Ectodermal cell (in vitro differentiated cells): ENCODE data around the gene NTN3.

Experiments used
- H3K27ac ChIP-seq: 2 replicates; pipeline ENCODE4 v1.7.0; 2013; ENCODE audit warnings: mild to moderate bottlenecking, low read depth, low read length; ENCODE audit not compliant: insufficient read depth, poor library complexity, severe bottlenecking
- H3K27me3 ChIP-seq: 2 replicates; pipeline ENCODE4 v1.7.0; 2013; ENCODE audit warnings: mild to moderate bottlenecking, low read length; ENCODE audit not compliant: insufficient read depth, control insufficient read depth, poor library complexity, severe bottlenecking
- H3K36me3 ChIP-seq: one replicate; pipeline ENCODE4 v1.7.0; 2013; ENCODE audit warnings: low read length; ENCODE audit not compliant: control insufficient read depth, insufficient read depth
- H3K4me1 ChIP-seq: one replicate; pipeline ENCODE4 v1.7.0; 2013; ENCODE audit warnings: low read length; ENCODE audit not compliant: control insufficient read depth, insufficient read depth
- H3K4me3 ChIP-seq: 2 replicates; pipeline ENCODE4 v1.7.0; 2013; ENCODE audit warnings: low read depth, low read length, control low read depth; ENCODE audit not compliant: insufficient read depth
- H3K9me3 ChIP-seq: 2 replicates; pipeline ENCODE4 v1.7.0; 2013; ENCODE audit warnings: mild to moderate bottlenecking, low read length, moderate library complexity; ENCODE audit not compliant: control insufficient read depth
- WGBS, 2 experiments: methylation state at CpG; one replicate each; pipeline ENCODE4 v1.1.7; 2013; ENCODE audit warnings: missing lambda C conversion rate in 2 of 2; 5-methylcytosine and 5-hydroxymethylcytosine counted together

NTN3 gene

GRCh38 chr16:2466667-2467527 lies 4.2 kb upstream of the NTN3 start:
- no peak overlapping the region for H3K27ac ChIP-seq
- H3K4me3 ChIP-seq, result no peak overlapping the region
- WGBS, 2 experiments, result 90 to 91% methylated on average over 29 of the region's 29 CpGs
- H3K36me3 ChIP-seq, result peaks cover 2% of the 10 kb centered on the region
- peaks cover 27% of the 10 kb centered on the region for H3K4me1 ChIP-seq
- H3K27me3 ChIP-seq, result peaks cover 36% of the 10 kb centered on the region
- no peaks in the 10 kb centered on the region for H3K9me3 ChIP-seq

- Histone ChIP-seq H3K27ac (no peak overlapping the region), H3K4me1 (peaks cover 30% of the 10 kb centered on the region), H3K36me3 (no peaks in the 10 kb centered on the region), H3K4me3 (peak overlapping the region; percentile 43), H3K9me3 (no peaks in the 10 kb centered on the region), H3K27me3 (peaks cover 44% of the 10 kb centered on the region)
- 3 to 4% methylated on average over 80 of the region's 80 CpGs for WGBS, 2 experiments
Measured at GRCh38 chr16:2467528-2468232, 3.4 kb upstream of the NTN3 start.

- Histone ChIP-seq H3K27me3 (peaks cover 50% of the 10 kb centered on the region), H3K4me1 (peaks cover 33% of the 10 kb centered on the region), H3K9me3 (no peaks in the 10 kb centered on the region), H3K27ac (no peak overlapping the region), H3K4me3 (peak overlapping the region; percentile 43), H3K36me3 (no peaks in the 10 kb centered on the region)
- 3% methylated on average over 38 of the region's 38 CpGs for WGBS, 2 experiments
Measured at GRCh38 chr16:2468233-2468724, 2.8 kb upstream of the NTN3 start.

GRCh38 chr16:2468725-2469398 lies 2.2 kb upstream of the NTN3 start:
- no peak overlapping the region for H3K27ac ChIP-seq

GRCh38 chr16:2469399-2470233 lies 1.5 kb upstream of the NTN3 start:
- Histone ChIP-seq H3K36me3 (no peaks in the 10 kb centered on the region), H3K27me3 (peaks cover 63% of the 10 kb centered on the region), H3K9me3 (no peaks in the 10 kb centered on the region), H3K4me1 (peaks cover 36% of the 10 kb centered on the region), H3K4me3 (no peak overlapping the region), H3K27ac (no peak overlapping the region)
- WGBS, 2 experiments, result 79 to 81% methylated on average over 16 of the region's 16 CpGs

More at GRCh38 chr16:2468725-2469398, 2.2 kb upstream of the NTN3 start:
- WGBS, 2 experiments, result 17 to 22% methylated on average over 13 to 14 of the region's 14 CpGs
- peak overlapping the region; percentile 43 for H3K4me3 ChIP-seq
- peaks cover 55% of the 10 kb centered on the region for H3K27me3 ChIP-seq
- H3K4me1 ChIP-seq, result peaks cover 36% of the 10 kb centered on the region
- H3K36me3 ChIP-seq, result no peaks in the 10 kb centered on the region
- no peaks in the 10 kb centered on the region for H3K9me3 ChIP-seq

GRCh38 chr16:2470234-2470601 lies 879 bp upstream of the NTN3 start:
- Histone ChIP-seq H3K4me3 (no peak overlapping the region), H3K4me1 (peaks cover 36% of the 10 kb centered on the region), H3K36me3 (no peaks in the 10 kb centered on the region), H3K9me3 (no peaks in the 10 kb centered on the region), H3K27me3 (peaks cover 65% of the 10 kb centered on the region), H3K27ac (no peak overlapping the region)
- 90 to 94% methylated on average over 7 of the region's 7 CpGs for WGBS, 2 experiments

GRCh38 chr16:2470603-2471015 lies 488 bp upstream of the NTN3 start:
- Histone ChIP-seq H3K36me3 (no peaks in the 10 kb centered on the region), H3K4me3 (peak overlapping the region; percentile 28), H3K27ac (no peak overlapping the region), H3K4me1 (peaks cover 36% of the 10 kb centered on the region), H3K27me3 (peaks cover 69% of the 10 kb centered on the region), H3K9me3 (no peaks in the 10 kb centered on the region)
- 49 to 53% methylated on average over 9 of the region's 9 CpGs for WGBS, 2 experiments

GRCh38 chr16:2471653-2472487 lies 773 bp downstream of the NTN3 start:
- Histone ChIP-seq H3K4me3 (peak overlapping the region; percentile 28), H3K4me1 (peaks cover 43% of the 10 kb centered on the region), H3K27me3 (peaks cover 81% of the 10 kb centered on the region), H3K9me3 (no peaks in the 10 kb centered on the region), H3K27ac (no peak overlapping the region), H3K36me3 (no peaks in the 10 kb centered on the region)
- WGBS, 2 experiments, result 40 to 41% methylated on average over 61 of the region's 61 CpGs

GRCh38 chr16:2472488-2472864 lies 1.4 kb downstream of the NTN3 start:
- Histone ChIP-seq H3K9me3 (no peaks in the 10 kb centered on the region), H3K4me1 (peaks cover 43% of the 10 kb centered on the region), H3K27me3 (peaks cover 81% of the 10 kb centered on the region), H3K36me3 (no peaks in the 10 kb centered on the region), H3K4me3 (no peak overlapping the region), H3K27ac (no peak overlapping the region)
- WGBS, 2 experiments, result 93 to 95% methylated on average over 27 of the region's 27 CpGs
